Mesenchymal stem cell (in vitro differentiated cells and primary cell): ENCODE measurements around the gene GABRR1.

Source experiments
- DNase-seq: peaks from one replicate; pipeline ENCODE4 v3.0.0-alpha.2; 2013
- H2AFZ ChIP-seq: one replicate; pipeline ENCODE4 v1.6.1; 2013; ENCODE audit warnings: low read depth, mild to moderate bottlenecking, control low read depth, inconsistent platforms, low read length, moderate library complexity
- H2AK5ac ChIP-seq: 2 replicates; pipeline ENCODE4 v1.6.1; 2013; ENCODE audit warnings: low read length, moderate library complexity, mild to moderate bottlenecking, inconsistent platforms; ENCODE audit not compliant: severe bottlenecking
- H2BK120ac ChIP-seq: one replicate; pipeline ENCODE4 v1.6.1; 2013; ENCODE audit warnings: low read depth, mild to moderate bottlenecking, inconsistent platforms, low read length, moderate library complexity
- H2BK12ac ChIP-seq, 2 experiments: one replicate each; pipeline ENCODE4 v1.6.1; 2013; ENCODE audit warnings: inconsistent platforms in 2 of 2, low read length in 2 of 2, mild to moderate bottlenecking in 2 of 2, moderate library complexity in 2 of 2, control low read depth in 1 of 2
- H2BK15ac ChIP-seq: one replicate; pipeline ENCODE4 v1.6.1; 2013; ENCODE audit warnings: mild to moderate bottlenecking, low read depth, inconsistent platforms; ENCODE audit not compliant: poor library complexity, severe bottlenecking
- H2BK5ac ChIP-seq: 2 replicates; pipeline ENCODE4 v1.6.1; 2013; ENCODE audit warnings: low read depth, mild to moderate bottlenecking, low read length, control low read depth, inconsistent platforms; ENCODE audit not compliant: poor library complexity, severe bottlenecking
- H3K14ac ChIP-seq, 2 experiments: one replicate each; pipeline ENCODE4 v1.6.1; 2013; ENCODE audit warnings: inconsistent platforms in 2 of 2, low read length in 2 of 2, control low read depth in 1 of 2, mild to moderate bottlenecking in 1 of 2, moderate library complexity in 1 of 2
- H3K18ac ChIP-seq, 2 experiments: one replicate each; pipeline ENCODE4 v1.6.1; 2013; ENCODE audit warnings: inconsistent platforms in 2 of 2, low read length in 2 of 2, control low read depth in 1 of 2, low read depth in 1 of 2, mild to moderate bottlenecking in 1 of 2
- H3K23ac ChIP-seq, 2 experiments: one replicate each; pipeline ENCODE4 v1.6.1; 2013; ENCODE audit warnings: inconsistent platforms in 2 of 2, low read length in 2 of 2, mild to moderate bottlenecking in 2 of 2, moderate library complexity in 2 of 2, control low read depth in 1 of 2
- H3K27ac ChIP-seq: 2 replicates; pipeline ENCODE4 v1.5.1; 2013; ENCODE audit warnings: mild to moderate bottlenecking, moderate library complexity, low read length, control low read depth, inconsistent platforms; ENCODE audit not compliant: poor library complexity, severe bottlenecking
- H3K27me3 ChIP-seq, 2 experiments: 2 replicates each; pipeline versions ENCODE4 v1.6.1 to v1.7.0; 2013; ENCODE audit warnings: low read length in 2 of 2, mild to moderate bottlenecking in 2 of 2, moderate library complexity in 2 of 2, control low read depth in 1 of 2, inconsistent platforms in 1 of 2; ENCODE audit not compliant: control insufficient read depth in 1 of 2, insufficient read depth in 1 of 2
- H3K36me3 ChIP-seq, 2 experiments: 2 replicates each; pipeline versions ENCODE4 v1.6.1 to v1.7.0; 2013; ENCODE audit warnings: low read length in 2 of 2, control low read depth in 1 of 2, inconsistent platforms in 1 of 2, low read depth in 1 of 2, mild to moderate bottlenecking in 1 of 2; ENCODE audit not compliant: insufficient read depth in 2 of 2, control insufficient read depth in 1 of 2
- H3K4ac ChIP-seq, 2 experiments: one replicate each; pipeline ENCODE4 v1.6.1; 2013; ENCODE audit warnings: inconsistent platforms in 2 of 2, low read length in 2 of 2, mild to moderate bottlenecking in 2 of 2, moderate library complexity in 2 of 2, control low read depth in 1 of 2, low read depth in 1 of 2
- H3K4me1 ChIP-seq: 2 replicates; pipeline ENCODE4 v1.6.1; 2013; ENCODE audit warnings: low read depth, low read length, control low read depth; ENCODE audit not compliant: control insufficient read depth, insufficient read depth
- H3K4me2 ChIP-seq: 2 replicates; pipeline ENCODE4 v1.6.1; 2013; ENCODE audit warnings: low read length, mild to moderate bottlenecking, inconsistent platforms; ENCODE audit not compliant: poor library complexity, severe bottlenecking
- H3K4me3 ChIP-seq, 2 experiments: 2 replicates each; pipeline versions ENCODE4 v1.5.1 to v1.7.0; 2013; ENCODE audit warnings: low read length in 2 of 2, mild to moderate bottlenecking in 2 of 2, control low read depth in 1 of 2, low read depth in 1 of 2; ENCODE audit not compliant: insufficient read depth in 1 of 2
- H3K79me1 ChIP-seq: replicated peaks from 2 replicates; pipeline ENCODE4 v1.6.1; 2013; ENCODE audit warnings: mild to moderate bottlenecking, control low read depth, low read length, inconsistent platforms; ENCODE audit not compliant: poor library complexity, severe bottlenecking
- H3K9ac ChIP-seq: 2 replicates; pipeline ENCODE4 v1.7.0; 2013; ENCODE audit warnings: mild to moderate bottlenecking, low read length, moderate library complexity
- H3K9me3 ChIP-seq: 2 replicates; pipeline ENCODE4 v1.7.0; 2013; ENCODE audit warnings: mild to moderate bottlenecking, low read length; ENCODE audit not compliant: control insufficient read depth
- H4K8ac ChIP-seq: one replicate; pipeline ENCODE4 v1.6.1; 2013; ENCODE audit warnings: inconsistent platforms, mild to moderate bottlenecking, low read length, moderate library complexity
- H4K91ac ChIP-seq: one replicate; pipeline ENCODE4 v1.6.1; 2013; ENCODE audit warnings: mild to moderate bottlenecking, low read length, inconsistent platforms
- WGBS: methylation state at CpG from one replicate; pipeline ENCODE4 v1.1.7; 2013; ENCODE audit warnings: mixed read lengths; 5-methylcytosine and 5-hydroxymethylcytosine counted together

GABRR1 gene

DNA sequence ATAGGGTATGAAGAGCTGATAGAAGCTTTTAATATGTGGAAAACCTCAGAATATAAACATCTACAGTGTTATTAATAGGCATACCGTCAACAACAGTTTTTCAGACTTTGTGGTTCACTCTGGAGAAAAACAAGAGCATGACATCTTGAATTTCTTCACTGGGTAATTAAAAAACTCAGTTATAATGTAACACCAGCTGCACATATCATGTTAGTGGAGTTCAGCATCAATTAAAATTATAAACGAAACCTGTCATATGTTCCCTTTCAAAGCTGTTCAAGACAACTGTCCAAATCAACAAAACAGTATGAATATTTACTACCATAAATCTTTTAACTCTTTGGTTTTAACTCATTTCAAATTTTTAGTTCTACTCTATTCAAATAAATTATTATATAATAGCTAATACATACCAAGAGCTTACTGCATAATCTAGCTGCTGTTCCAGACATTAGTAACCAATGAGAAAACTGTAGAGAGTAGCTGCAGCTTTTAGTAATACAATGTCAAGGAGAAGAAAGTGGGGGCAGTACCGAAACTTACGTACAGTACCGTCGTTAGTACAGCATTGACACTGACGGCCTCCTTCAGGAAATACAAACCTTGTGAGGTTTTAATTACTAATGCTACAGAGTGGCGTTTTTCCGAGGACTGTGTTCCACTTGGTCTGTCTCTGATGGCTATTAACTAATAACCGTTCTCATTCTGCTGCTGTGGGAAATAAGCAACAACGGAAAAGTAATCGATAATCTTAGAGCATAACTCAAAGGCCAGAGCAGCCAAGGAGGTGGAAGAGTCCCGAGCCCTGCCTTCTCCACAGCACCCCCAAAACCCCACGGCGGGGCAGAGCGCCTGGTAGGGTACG lies 71.8 kb downstream of the GABRR1 start:
- Histone ChIP-seq H3K79me1 (peaks cover 16% of the 10 kb centered on the region), H2AFZ (peak overlapping the region; percentile 84), H3K36me3 (no peaks in the 10 kb centered on the region), H3K9me3 (no peaks in the 10 kb centered on the region), H4K91ac (no peak overlapping the region), H2BK5ac (no peak overlapping the region), H2AK5ac (no peak overlapping the region), H4K8ac (no peak overlapping the region), H2BK120ac (peak overlapping the region; percentile 19), H2BK12ac (no peak overlapping the region), H3K14ac (no peak overlapping the region), H2BK15ac (no peak overlapping the region), H3K23ac (no peak overlapping the region), H3K4me2 (peak overlapping the region; percentile 86), H3K27ac (no peak overlapping the region), H3K9ac (peak overlapping the region; percentile 78), H3K18ac (peak overlapping the region in 1 of 2 experiments; percentile 33), H3K4me3 (peak overlapping the region; percentile 80 to 84), H3K4ac (no peak overlapping the region), H3K4me1 (peaks cover 11% of the 10 kb centered on the region), H3K27me3 (no peaks in the 10 kb centered on the region)
- peak; percentile 49 for DNase-seq
- 8% methylated on average over 14 of the region's 17 CpGs for WGBS

GRCh38 chr6:89144354-89144906 lies 72.7 kb downstream of the GABRR1 start:
- 58% methylated on average over 2 of the region's 2 CpGs for WGBS
- H3K18ac ChIP-seq, result no peak overlapping the region
- H2BK5ac ChIP-seq, result no peak overlapping the region
- H3K9ac ChIP-seq, result no peak overlapping the region
- no peak overlapping the region for H2AK5ac ChIP-seq
- H2BK12ac ChIP-seq, result no peak overlapping the region
- no peaks in the 10 kb centered on the region for H3K9me3 ChIP-seq
- no peak overlapping the region for H3K4me2 ChIP-seq
- no peak overlapping the region for H3K4me3 ChIP-seq
- no peak overlapping the region for H3K23ac ChIP-seq
- no peaks in the 10 kb centered on the region for H3K36me3 ChIP-seq
- H4K91ac ChIP-seq, result no peak overlapping the region
- no peak overlapping the region for H3K4ac ChIP-seq
- DNase-seq, result no peak
- H4K8ac ChIP-seq, result no peak overlapping the region
- H3K4me1 ChIP-seq, result peaks cover 15% of the 10 kb centered on the region
- H2BK15ac ChIP-seq, result no peak overlapping the region
- no peak overlapping the region for H3K27ac ChIP-seq
- no peak overlapping the region for H2BK120ac ChIP-seq
- peaks cover 11% of the 10 kb centered on the region for H3K79me1 ChIP-seq
- no peak overlapping the region for H2AFZ ChIP-seq
- H3K14ac ChIP-seq, result no peak overlapping the region
- H3K27me3 ChIP-seq, result no peaks in the 10 kb centered on the region

DNA sequence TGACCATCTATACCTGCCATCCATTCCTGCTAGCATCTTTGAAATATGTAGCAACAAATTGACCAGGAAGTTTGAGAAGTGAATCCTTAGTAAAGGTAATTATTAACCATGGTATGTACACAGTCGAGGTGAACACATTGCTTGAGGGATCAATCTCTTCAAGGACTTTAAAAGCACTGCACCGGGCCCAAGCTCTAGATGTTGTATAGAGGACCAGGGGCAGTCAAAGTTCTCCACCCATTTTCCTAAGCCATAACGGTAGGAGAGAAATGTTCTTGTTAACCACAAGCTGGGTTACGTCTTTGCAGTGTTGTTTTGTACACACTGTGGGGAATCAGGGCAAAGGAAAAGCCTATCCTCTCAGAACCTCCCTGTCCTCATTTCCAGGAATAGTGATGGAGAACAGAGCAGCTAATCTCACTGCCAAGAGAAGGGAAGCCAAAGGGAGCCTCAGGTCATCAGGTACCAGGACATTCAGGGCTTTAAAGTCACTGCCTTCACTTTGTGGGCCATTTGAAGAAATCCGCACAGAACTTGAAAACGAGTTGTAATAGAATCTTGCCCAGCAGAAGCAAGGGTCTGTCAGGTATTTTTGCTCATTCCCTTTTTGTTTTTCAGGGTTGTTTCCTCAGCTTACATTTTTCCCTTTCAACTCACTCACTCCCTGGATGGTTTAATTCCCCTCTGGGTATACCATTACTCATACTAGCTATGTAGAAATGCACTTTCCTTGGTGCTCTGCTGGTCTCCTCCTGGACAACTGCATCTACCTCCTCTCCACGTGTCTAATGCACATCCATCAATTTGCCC lies 76.6 kb downstream of the GABRR1 start:
- Histone ChIP-seq H3K14ac (no peak overlapping the region), H2BK15ac (no peak overlapping the region), H3K36me3 (no peaks in the 10 kb centered on the region), H3K79me1 (no peaks in the 10 kb centered on the region), H4K8ac (no peak overlapping the region), H3K9ac (no peak overlapping the region), H3K9me3 (no peaks in the 10 kb centered on the region), H3K4me1 (peaks cover 11% of the 10 kb centered on the region), H2BK120ac (no peak overlapping the region), H3K27ac (peak overlapping the region; percentile 77), H3K23ac (no peak overlapping the region), H2AFZ (no peak overlapping the region), H3K4me3 (no peak overlapping the region), H3K4me2 (no peak overlapping the region), H4K91ac (no peak overlapping the region), H3K27me3 (no peaks in the 10 kb centered on the region), H2BK5ac (no peak overlapping the region), H2BK12ac (no peak overlapping the region), H3K4ac (no peak overlapping the region), H2AK5ac (peak overlapping the region; percentile 96), H3K18ac (no peak overlapping the region)
- 68% methylated on average over 7 of the region's 7 CpGs for WGBS
- DNase-seq, result peak; percentile 19
